Epithelial cell of proximal tubule (primary cell): ENCODE measurements around the gene CCDC136. TPM values are rescaled to one million over a fixed set of nuclear protein-coding genes. Genes with fewer than 3 reads are reported as not detected.

Source experiments
- DNase-seq: peaks from one replicate; pipeline ENCODE4 v3.0.0-alpha.2; 2011; ENCODE audit warnings: low read depth
- H3K4me3 ChIP-seq: 2 replicates; pipeline ENCODE4 v1.5.1; 2011; ENCODE audit warnings: low read depth, mild to moderate bottlenecking, low read length
- CTCF ChIP-seq: conservative IDR thresholded peaks from 2 replicates; pipeline ENCODE4 v1.5.1; 2012; ENCODE audit warnings: low read depth, mild to moderate bottlenecking, low read length
- total RNA-seq: library from RNA; depleted of rRNA; stranded (reverse); fragments of >200 nt; gene quantifications from 2 replicates; pipeline ENCODE4 v1.2.3, GENCODE V29; 2015

Gene CCDC136
- total RNA-seq, 1 donor from 2014 or later: 2.0 TPM

- H3K4me3 ChIP-seq: no peak overlapping the region
- no peak for TF ChIP-seq CTCF
- no peak for DNase-seq
Measured at GRCh38 chr7:128752251-128752650, 39.5 kb upstream of the CCDC136 start.

- DNase-seq: no peak
- TF ChIP-seq CTCF: no peak
- H3K4me3 ChIP-seq: no peak overlapping the region
Measured at GRCh38 chr7:128755075-128755818, 36.5 kb upstream of the CCDC136 start.

- no peak for DNase-seq
- H3K4me3 ChIP-seq: no peak overlapping the region
- no peak for TF ChIP-seq CTCF
Measured at GRCh38 chr7:128755819-128756476, 35.8 kb upstream of the CCDC136 start.

GRCh38 chr7:128757203-128757602 is 34.6 kb upstream of the CCDC136 start:
- TF ChIP-seq CTCF: no peak
- DNase-seq: no peak
- no peak overlapping the region for H3K4me3 ChIP-seq

- no peak for TF ChIP-seq CTCF
- no peak for DNase-seq
Measured at GRCh38 chr7:128758553-128758952, 33.2 kb upstream of the CCDC136 start.

GRCh38 chr7:128759242-128759641 is 32.5 kb upstream of the CCDC136 start:
- no peak for TF ChIP-seq CTCF
- no peak for DNase-seq
- H3K4me3 ChIP-seq: no peak overlapping the region

More at GRCh38 chr7:128758553-128758952, 33.2 kb upstream of the CCDC136 start:
- H3K4me3 ChIP-seq: no peak overlapping the region
